ENCODE results near the gene SLC22A23.

GRCh38 chr6:3501826-3502500, 45.1 kb upstream of the SLC22A23 start:
- TF ChIP-seq CTCF (IDR thresholded peaks at IDR 0.05; ENCODE audit: insufficient read depth, low read depth, low read length) (no peak), EZH2 (IDR thresholded peaks at IDR 0.05; ENCODE audit: insufficient read depth, low read length) (no peak)
